Kidney (tissue), 14 donors: ENCODE data around the gene UBIAD1. TPM values are rescaled to one million over a fixed set of nuclear protein-coding genes. Genes with fewer than 3 reads are reported as not detected.

ENCODE experiments used
- DNase-seq, 5 donors: peaks; one replicate each; pipeline ENCODE4 v3.0.0-alpha.2; 2013 to 2020
- FAIRE-seq: peaks from 2 replicates; lab custom pipeline; 2012; peaks lifted over from hg19 to GRCh38; lab: Jason Lieb, UNC
- H3K27ac ChIP-seq, 2 donors: one replicate each; pipeline ENCODE4 v1.7.0; 2013; ENCODE audit warnings: low read depth in 2 of 2, low read length in 2 of 2, inconsistent platforms in 1 of 2
- H3K27me3 ChIP-seq: one replicate; pipeline ENCODE4 v1.7.1; 2013; ENCODE audit warnings: low read length, inconsistent platforms; ENCODE audit not compliant: control insufficient read depth, insufficient read depth
- H3K36me3 ChIP-seq, 3 donors: one replicate each; pipeline versions ENCODE4 v1.7.0 to v1.7.1; 2013; ENCODE audit warnings: low read length in 3 of 3, control low read depth in 1 of 3, inconsistent platforms in 1 of 3; ENCODE audit not compliant: insufficient read depth in 3 of 3, control insufficient read depth in 2 of 3
- H3K4me1 ChIP-seq, 3 donors: one replicate each; pipeline versions ENCODE4 v1.7.0 to v1.7.1; 2013; ENCODE audit warnings: low read length in 3 of 3, inconsistent platforms in 1 of 3, low read depth in 1 of 3; ENCODE audit not compliant: control insufficient read depth in 2 of 3, insufficient read depth in 2 of 3
- H3K4me3 ChIP-seq, 3 donors: one replicate each; pipeline versions ENCODE4 v1.7.0 to v1.8.1; 2013; ENCODE audit warnings: low read length in 3 of 3, control low read depth in 1 of 3, inconsistent platforms in 1 of 3
- H3K9ac ChIP-seq, 3 donors: one replicate each; pipeline versions ENCODE4 v1.7.0 to v1.7.1; 2013; ENCODE audit warnings: low read length in 3 of 3, control low read depth in 1 of 3, inconsistent platforms in 1 of 3
- H3K9me3 ChIP-seq, 3 donors: one replicate each; pipeline versions ENCODE4 v1.7.0 to v1.7.1; 2013; ENCODE audit warnings: low read length in 3 of 3, control low read depth in 1 of 3, inconsistent platforms in 1 of 3; ENCODE audit not compliant: control insufficient read depth in 2 of 3, insufficient read depth in 1 of 3
- CTCF ChIP-seq: IDR thresholded peaks from 3 replicates; pipeline ENCODE4 v1.5.1; 2012; ENCODE audit warnings: mild to moderate bottlenecking, moderate library complexity, borderline replicate concordance; ENCODE audit not compliant: insufficient read depth; ENCODE audit errors: extremely low read depth
- intact Hi-C: fragments of 100-400 bp; cut with DNase I; formaldehyde crosslinking; loops from one replicate; pipeline ENCODE4 v1.11.1; 2022
- polyA plus RNA-seq: library from polyadenylated mRNA; stranded (reverse); fragments of 350-450 nt; fragmentation: Illumina TruSeq; extraction: RNeasy Lipid Tissue Mini Kit (QIAGEN cat#74804); gene quantifications from one replicate; pipeline ENCODE4 v1.2.3, GENCODE V29; 2014; ENCODE audit warnings: low read depth, low replicate concordance; ENCODE audit not compliant: insufficient read depth
- total RNA-seq: library from RNA; stranded (reverse); fragmentation: NEBNext Ultra II Directional; extraction: Animal tissue kit (Norgen Biotek cat#: 25700); gene quantifications from one replicate; pipeline ENCODE4 v1.2.1, GENCODE V29; 2021
- donor health status: control.
- donor health status: control.
- donor health status: control.
- donor health status: control.
- donor health status: control.
- donor health status: DM: yes; HTN: yes; CAD: no.
- donor health status: Normal renal cell carcinoma (clear cell type).

The UBIAD1 gene
- total and polyA plus RNA-seq, 2 donors from 2014 or later, result 5.6 to 14.0 TPM

GRCh38 chr1:11229203-11229602 lies 43.8 kb upstream of the UBIAD1 start:
- H3K27ac ChIP-seq, result no peak overlapping the region
- H3K36me3 ChIP-seq, result peaks cover 7 to 69% (median 39%) of the 10 kb centered on the region in 3 donors
- no peaks in the 10 kb centered on the region for H3K27me3 ChIP-seq
- DNase-seq (no peak), FAIRE-seq (no peak)
- H3K4me1 ChIP-seq, result no peaks in the 10 kb centered on the region
- intact Hi-C loops, result no loop called here
- H3K4me3 ChIP-seq, result no peak overlapping the region
- no peak for TF ChIP-seq CTCF
- no peak overlapping the region for H3K9ac ChIP-seq
- no peaks in the 10 kb centered on the region for H3K9me3 ChIP-seq

- Histone ChIP-seq H3K27me3 (no peaks in the 10 kb centered on the region), H3K36me3 (peaks cover 7 to 84% (median 53%) of the 10 kb centered on the region in 3 donors), H3K4me3 (no peak overlapping the region), H3K27ac (no peak overlapping the region), H3K9me3 (no peaks in the 10 kb centered on the region), H3K9ac (no peak overlapping the region), H3K4me1 (no peaks in the 10 kb centered on the region)
- FAIRE-seq (no peak), DNase-seq (no peak)
- TF ChIP-seq CTCF, result no peak
- intact Hi-C loops, result no loop called here
These were observed 39.8 kb upstream of the UBIAD1 start for GRCh38 chr1:11233208-11233607.

GRCh38 chr1:11237356-11237755 lies 35.6 kb upstream of the UBIAD1 start:
- intact Hi-C loops, result no loop called here
- no peak for TF ChIP-seq CTCF
- Histone ChIP-seq H3K9me3 (no peaks in the 10 kb centered on the region), H3K36me3 (peaks cover 5 to 72% (median 40%) of the 10 kb centered on the region in 3 donors), H3K9ac (no peak overlapping the region), H3K27ac (no peak overlapping the region), H3K27me3 (no peaks in the 10 kb centered on the region), H3K4me3 (no peak overlapping the region), H3K4me1 (no peaks in the 10 kb centered on the region)
- FAIRE-seq, result no peak
- no peak for DNase-seq

GRCh38 chr1:11238311-11238710 lies 34.7 kb upstream of the UBIAD1 start:
- no peaks in the 10 kb centered on the region for H3K4me1 ChIP-seq
- no peaks in the 10 kb centered on the region for H3K9me3 ChIP-seq
- FAIRE-seq (no peak), DNase-seq (no peak)
- H3K27ac ChIP-seq, result no peak overlapping the region
- H3K9ac ChIP-seq, result no peak overlapping the region
- no peaks in the 10 kb centered on the region for H3K27me3 ChIP-seq
- intact Hi-C loops, result no loop called here
- no peak for TF ChIP-seq CTCF
- H3K4me3 ChIP-seq, result no peak overlapping the region
- peaks cover 5 to 74% (median 44%) of the 10 kb centered on the region in 3 donors for H3K36me3 ChIP-seq
